Measurements from ENCODE around the gene SIK3.

Gene SIK3

GRCh38 chr11:116997071-116997470 lies 101.2 kb downstream of the SIK3 start:
- DNase-seq = no peak

- DNase-seq = no peak
Measured at GRCh38 chr11:116994195-116994594, 104.0 kb downstream of the SIK3 start.

GRCh38 chr11:116993599-116993998 lies 104.6 kb downstream of the SIK3 start:
- no peak for DNase-seq

GRCh38 chr11:116991491-116991890 lies 106.7 kb downstream of the SIK3 start:
- DNase-seq = no peak

- DNase-seq = no peak
Measured at GRCh38 chr11:116990811-116991210, 107.4 kb downstream of the SIK3 start.

- DNase-seq = no peak
Measured at GRCh38 chr11:116990061-116990473, 108.2 kb downstream of the SIK3 start.

- no peak for DNase-seq
Measured at GRCh38 chr11:116989184-116989583, 109.0 kb downstream of the SIK3 start.

GRCh38 chr11:116986521-116987105 lies 111.6 kb downstream of the SIK3 start:
- DNase-seq = no peak

GRCh38 chr11:116984589-116984988 lies 113.6 kb downstream of the SIK3 start:
- no peak for DNase-seq

GRCh38 chr11:116984186-116984585 lies 114.0 kb downstream of the SIK3 start:
- DNase-seq = no peak

GRCh38 chr11:116981266-116981885 lies 116.9 kb downstream of the SIK3 start:
- DNase-seq = no peak

GRCh38 chr11:116980136-116980793 lies 118.0 kb downstream of the SIK3 start:
- DNase-seq = no peak

GRCh38 chr11:116976941-116977570 lies 121.2 kb downstream of the SIK3 start:
- DNase-seq = no peak

GRCh38 chr11:116975661-116976060 lies 122.6 kb downstream of the SIK3 start:
- DNase-seq = no peak

GRCh38 chr11:116973270-116973669 lies 125.0 kb downstream of the SIK3 start:
- DNase-seq = no peak

- no peak for DNase-seq
Measured at GRCh38 chr11:116972691-116973090, 125.5 kb downstream of the SIK3 start.

- no peak for DNase-seq
Measured at GRCh38 chr11:116970485-116971292, 127.5 kb downstream of the SIK3 start.

- DNase-seq = no peak
Measured at GRCh38 chr11:116969694-116970093, 128.5 kb downstream of the SIK3 start.

GRCh38 chr11:116964269-116964668 lies 134.0 kb downstream of the SIK3 start:
- no peak for DNase-seq

- DNase-seq = no peak
Measured at GRCh38 chr11:116963813-116964212, 134.4 kb downstream of the SIK3 start.

GRCh38 chr11:116962108-116962507 lies 136.1 kb downstream of the SIK3 start:
- DNase-seq = no peak

- DNase-seq = no peak
Measured at GRCh38 chr11:116960930-116961329, 137.3 kb downstream of the SIK3 start.

GRCh38 chr11:116958246-116958645 lies 140.0 kb downstream of the SIK3 start:
- DNase-seq = no peak

Data from stimulated activated naive CD4-positive, alpha-beta T cell treated with Interleukin-2 at 50 U/mL for 16 hours (primary cell).